UCSD-AML1 (cell line): ENCODE results near the gene RCE1.

Experiments
- DNase-seq: peaks from one replicate; lab custom pipeline; 2025; ENCODE audit not compliant: unreplicated experiment; lab: John Stamatoyannopoulos, UW

RCE1 gene

GRCh38 chr11:66885469-66885868 is 42.2 kb downstream of the RCE1 start:
- no peak for DNase-seq

GRCh38 chr11:66885950-66886440 is 42.8 kb downstream of the RCE1 start:
- no peak for DNase-seq

GRCh38 chr11:66886671-66887221 is 43.5 kb downstream of the RCE1 start:
- DNase-seq: no peak

- no peak for DNase-seq
Observed at GRCh38 chr11:66887526-66887925, 44.3 kb downstream of the RCE1 start.

- no peak for DNase-seq
Observed at GRCh38 chr11:66888282-66888681, 45.0 kb downstream of the RCE1 start.

DNA sequence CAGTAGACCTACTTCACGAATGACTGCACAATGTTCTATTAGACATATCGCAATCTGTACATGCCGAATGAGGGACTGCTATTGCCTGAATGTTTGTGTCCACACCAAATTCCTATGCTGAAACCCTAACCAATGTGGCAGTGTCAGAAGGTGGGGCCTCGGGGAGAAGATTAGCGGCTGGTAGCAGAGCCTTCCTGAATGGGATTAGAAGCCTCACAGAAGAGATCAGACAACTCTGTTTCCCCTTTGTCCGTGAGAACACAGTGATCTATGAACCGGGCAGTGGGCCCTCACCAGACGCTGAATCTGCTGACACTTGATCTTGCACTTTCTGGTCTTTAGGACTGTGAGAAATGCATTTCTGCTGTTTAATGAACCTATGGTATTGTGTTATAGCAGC is 46.7 kb downstream of the RCE1 start:
- no peak for DNase-seq

DNA sequence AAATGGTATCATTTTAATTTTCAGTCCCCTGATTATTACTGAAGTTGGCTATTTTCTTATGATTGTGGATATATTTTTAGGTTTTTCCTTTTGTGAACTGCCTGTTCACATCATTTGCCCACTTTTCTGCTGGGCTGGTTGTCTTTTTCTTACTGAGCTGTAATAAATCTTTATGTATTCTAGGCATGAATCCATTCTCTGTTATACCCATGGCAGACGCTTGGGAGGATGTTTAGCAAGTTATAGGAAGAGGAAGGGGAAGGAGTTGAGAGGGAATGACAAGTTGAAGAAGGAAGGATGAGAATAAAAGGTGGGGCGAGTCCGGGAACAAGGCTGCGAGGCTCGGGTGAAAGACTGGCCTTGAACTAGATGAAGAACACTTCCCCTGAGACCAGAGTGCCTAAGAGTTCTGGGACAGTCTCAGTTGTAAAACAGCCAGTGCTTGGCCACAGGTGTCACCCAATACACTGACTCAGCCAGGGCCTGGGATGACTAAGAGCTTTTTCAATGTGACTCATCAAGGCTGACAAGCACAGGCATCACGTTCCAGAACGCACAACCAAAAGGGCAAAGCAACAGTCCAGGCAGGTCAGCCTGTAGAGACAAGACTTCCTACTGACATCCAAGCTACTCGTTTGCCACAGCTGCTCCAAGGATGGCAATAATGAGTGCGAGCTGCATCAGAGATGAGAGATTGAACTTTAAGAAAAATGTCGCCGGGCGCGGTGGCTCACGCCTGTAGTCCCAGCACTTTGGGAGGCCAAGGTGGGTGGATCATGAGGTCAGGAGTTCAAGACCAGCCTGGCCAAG is 48.8 kb downstream of the RCE1 start:
- peak; percentile 21 for DNase-seq

GRCh38 chr11:66892911-66893310 is 49.7 kb downstream of the RCE1 start:
- no peak for DNase-seq

DNA sequence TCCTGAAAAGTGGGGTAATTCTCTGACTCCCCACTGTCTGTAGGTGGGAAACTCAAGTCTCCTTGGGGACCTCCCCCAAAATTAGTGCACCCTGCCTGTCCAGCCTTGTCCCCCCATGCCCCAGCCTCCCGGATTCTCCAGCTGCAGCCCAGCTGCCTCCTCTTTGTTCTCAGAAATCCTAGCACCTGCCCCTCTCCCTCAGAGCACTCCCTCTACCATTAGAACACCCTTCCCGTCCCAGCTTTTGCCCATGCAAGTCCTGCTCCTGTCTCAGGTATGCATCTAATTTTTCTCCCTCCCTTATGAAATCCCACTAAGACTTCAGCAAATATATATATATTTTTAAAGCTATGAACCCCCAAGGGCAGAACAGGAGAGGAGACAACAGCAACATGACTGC is 50.9 kb downstream of the RCE1 start:
- DNase-seq: no peak
